Caco-2 (cell line): ENCODE measurements around the gene ERN2. TPM values are rescaled to one million over a fixed set of nuclear protein-coding genes. Genes with fewer than 3 reads are reported as not detected.

Experiments
- BruUV-seq: library from RNA; stranded (reverse); fragments of 400-500 nt; replicated peaks from 2 replicates; lab custom pipeline; 2021; lab: Mats Ljungman, UMichigan
- CTCF ChIA-PET: fragments of 300-600 bp; sonication (Branson Sonifier 250); formaldehyde crosslinking; loops from one replicate; lab custom pipeline; 2022; ENCODE audit warnings: antibody characterized with exemption; lab: Charles Lee
- POLR2A ChIA-PET: fragments of 300-600 bp; sonication (Branson Sonifier 250); formaldehyde crosslinking; loops from one replicate; lab custom pipeline; 2022; ENCODE audit warnings: antibody characterized with exemption; lab: Charles Lee
- DNase-seq, 2 experiments: peaks; one replicate each; pipeline versions ENCODE4 v3.0.0 to v3.0.0-alpha.2; 2020 to 2022
- H3K27me3 ChIP-seq: replicated peaks from 2 replicates; pipeline ENCODE4 v1.6.0; 2011; ENCODE audit warnings: low read length; ENCODE audit not compliant: control insufficient read depth, insufficient read depth
- H3K36me3 ChIP-seq: 2 replicates; pipeline ENCODE4 v1.5.1; 2011; ENCODE audit warnings: low read length; ENCODE audit not compliant: control insufficient read depth, insufficient read depth
- H3K4me1 ChIP-seq: fragments of 250-450 bp; sonication (Bioruptor Pico); 2 replicates; pipeline ENCODE4 v1.5.1; 2020; ENCODE audit warnings: mild to moderate bottlenecking
- H3K4me3 ChIP-seq: 2 replicates; pipeline ENCODE4 v1.5.1; 2011; ENCODE audit warnings: low read depth, mild to moderate bottlenecking, control low read depth, low read length
- H3K9me3 ChIP-seq: fragments of 250-450 bp; sonication (Bioruptor Pico); 2 replicates; pipeline ENCODE4 v1.5.1; 2020; ENCODE audit warnings: mild to moderate bottlenecking, moderate library complexity
- H3K27ac Mint-ChIP-seq: one replicate; pipeline ENCODE4 v1.8.0; 2022; ENCODE audit warnings: mixed read lengths; ENCODE audit not compliant: unreplicated experiment
- H3K27me3 Mint-ChIP-seq: one replicate; pipeline ENCODE4 v1.8.0; 2022; ENCODE audit warnings: mixed read lengths; ENCODE audit not compliant: insufficient read depth, unreplicated experiment
- H3K36me3 Mint-ChIP-seq: one replicate; pipeline ENCODE4 v1.8.0; 2022; ENCODE audit warnings: mild to moderate bottlenecking, mixed read lengths; ENCODE audit not compliant: insufficient read depth, unreplicated experiment
- H3K4me1 Mint-ChIP-seq: one replicate; pipeline ENCODE4 v1.8.0; 2022; ENCODE audit warnings: low read depth, mixed read lengths; ENCODE audit not compliant: unreplicated experiment
- H3K4me3 Mint-ChIP-seq: one replicate; pipeline ENCODE4 v1.8.0; 2022; ENCODE audit warnings: mild to moderate bottlenecking, moderate library complexity, mixed read lengths; ENCODE audit not compliant: unreplicated experiment
- H3K9me3 Mint-ChIP-seq: one replicate; pipeline ENCODE4 v1.8.0; 2022; ENCODE audit warnings: mixed read lengths; ENCODE audit not compliant: unreplicated experiment
- CTCF ChIP-seq, 2 experiments: fragments of 200-600 bp in 1 of 2; IDR thresholded peaks; 1 replicate in 1 of 2; 2 replicates in 1 of 2; pipeline versions ENCODE4 v1.5.1 to v1.8.0; 2011 to 2022; ENCODE audit warnings: antibody characterized with exemption in 1 of 2, control low read depth in 1 of 2, inconsistent platforms in 1 of 2, low read depth in 1 of 2, low read length in 1 of 2, mild to moderate bottlenecking in 1 of 2, moderate library complexity in 1 of 2; ENCODE audit not compliant: insufficient read depth in 1 of 2, severe bottlenecking in 1 of 2, unreplicated experiment in 1 of 2
- intact Hi-C: fragments of 100-400 bp; cut with micrococcal nuclease; formaldehyde crosslinking; loops from one replicate; pipeline ENCODE4 v1.10.0; 2022; ENCODE audit not compliant: unreplicated experiment
- total RNA-seq: library from RNA; stranded (reverse); gene quantifications from 2 replicates; pipeline ENCODE4 v1.2.3, GENCODE V29; 2022

ERN2 gene
- total RNA-seq, 1 experiment from 2014 or later: not detected

GRCh38 chr16:23694265-23694643, 18.8 kb downstream of the ERN2 start:
- no peaks in the 10 kb centered on the region for H3K4me1 ChIP-seq
- H3K4me3 Mint-ChIP-seq: no peak overlapping the region
- no peaks in the 10 kb centered on the region for H3K4me1 Mint-ChIP-seq
- no peaks in the 10 kb centered on the region for H3K27me3 Mint-ChIP-seq
- no peak overlapping the region for H3K4me3 ChIP-seq
- ChIA-PET CTCF (no interaction called here), POLR2A (interaction anchor here (0.6 to 0.7 kb wide), 2 partner anchors 29 to 1385 kb away, joined by 3 read pairs; no protein-coding TSS in a partner anchor)
- no TSS peak for BruUV-seq
- no peak for TF ChIP-seq CTCF (IDR thresholded peaks at IDR 0.05; ENCODE audit: insufficient read depth in 1 of 2, low read depth in 1 of 2, low read length in 1 of 2, severe bottlenecking in 1 of 2, unreplicated experiment in 1 of 2)
- H3K9me3 Mint-ChIP-seq: no peaks in the 10 kb centered on the region
- no peak overlapping the region for H3K27ac Mint-ChIP-seq
- peaks cover 16% of the 10 kb centered on the region for H3K36me3 Mint-ChIP-seq
- no peaks in the 10 kb centered on the region for H3K27me3 ChIP-seq
- intact Hi-C loops: no loop called here
- DNase-seq: no peak
- H3K9me3 ChIP-seq: no peaks in the 10 kb centered on the region
- H3K36me3 ChIP-seq: peaks cover 6% of the 10 kb centered on the region

- H3K9me3 Mint-ChIP-seq: no peaks in the 10 kb centered on the region
- peaks cover 35% of the 10 kb centered on the region for H3K36me3 Mint-ChIP-seq
- no peak overlapping the region for H3K4me3 Mint-ChIP-seq
- ChIA-PET POLR2A (no interaction called here), CTCF (interaction anchor here (0.6 kb wide), 1 partner anchor 1530 kb away, joined by 3 read pairs; no protein-coding TSS in a partner anchor)
- H3K27me3 Mint-ChIP-seq: no peaks in the 10 kb centered on the region
- DNase-seq: no peak
- no peak overlapping the region for H3K4me3 ChIP-seq
- intact Hi-C loops: no loop called here
- H3K27me3 ChIP-seq: no peaks in the 10 kb centered on the region
- peaks cover 8% of the 10 kb centered on the region for H3K36me3 ChIP-seq
- H3K9me3 ChIP-seq: no peaks in the 10 kb centered on the region
- H3K4me1 Mint-ChIP-seq: no peaks in the 10 kb centered on the region
- BruUV-seq: no TSS peak
- no peak for TF ChIP-seq CTCF (IDR thresholded peaks at IDR 0.05; ENCODE audit: insufficient read depth in 1 of 2, low read depth in 1 of 2, low read length in 1 of 2, severe bottlenecking in 1 of 2, unreplicated experiment in 1 of 2)
- no peaks in the 10 kb centered on the region for H3K4me1 ChIP-seq
- H3K27ac Mint-ChIP-seq: no peak overlapping the region
Observed at GRCh38 chr16:23692190-23692837, 20.7 kb downstream of the ERN2 start.

GRCh38 chr16:23691483-23692189, 21.4 kb downstream of the ERN2 start:
- peaks cover 11% of the 10 kb centered on the region for H3K36me3 ChIP-seq
- peaks cover 42% of the 10 kb centered on the region for H3K36me3 Mint-ChIP-seq
- no peak for DNase-seq

More at GRCh38 chr16:23691483-23692189, 21.4 kb downstream of the ERN2 start:
- ChIA-PET POLR2A (interaction anchor here (1.2 kb wide), 1 partner anchor 12 kb away, joined by 3 read pairs; no protein-coding TSS in a partner anchor), CTCF (interaction anchor here (0.6 to 0.9 kb wide), 2 partner anchors 36 to 1531 kb away, joined by 3 read pairs; no protein-coding TSS in a partner anchor)
- Mint-ChIP-seq H3K4me3 (no peak overlapping the region), H3K27ac (no peak overlapping the region), H3K4me1 (no peaks in the 10 kb centered on the region), H3K9me3 (no peaks in the 10 kb centered on the region), H3K27me3 (no peaks in the 10 kb centered on the region)
- Histone ChIP-seq H3K4me3 (no peak overlapping the region), H3K27me3 (no peaks in the 10 kb centered on the region), H3K9me3 (no peaks in the 10 kb centered on the region), H3K4me1 (no peaks in the 10 kb centered on the region)
- TF ChIP-seq CTCF (IDR thresholded peaks at IDR 0.05; ENCODE audit: insufficient read depth in 1 of 2, low read depth in 1 of 2, low read length in 1 of 2, severe bottlenecking in 1 of 2, unreplicated experiment in 1 of 2): no peak
- no TSS peak for BruUV-seq
- intact Hi-C loops: no loop called here
